Measurements from ENCODE around the gene MND1.

Gene MND1

DNA sequence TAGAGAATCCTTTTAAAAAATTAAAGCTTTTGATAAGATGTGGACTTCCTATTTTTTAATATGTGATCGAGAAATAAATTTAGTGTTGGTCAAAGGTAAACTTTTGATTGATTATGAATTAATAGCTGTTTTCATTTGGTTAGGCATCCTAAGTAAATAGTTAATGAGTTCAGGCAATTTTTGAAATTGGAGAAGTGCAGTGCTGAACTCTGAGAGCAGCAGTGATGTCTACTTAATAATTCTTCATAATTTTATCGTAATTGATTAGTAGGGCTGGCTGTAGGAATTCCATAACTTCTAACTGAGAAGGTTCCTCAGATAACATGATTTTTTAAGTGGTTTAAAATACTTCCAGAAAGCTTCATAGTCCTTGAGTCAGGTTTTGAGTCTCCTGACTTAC, 1.5 kb downstream of the MND1 start:
- TF ChIP-seq TAF1 (IDR thresholded peaks at IDR 0.05; ENCODE audit: borderline replicate concordance, insufficient read depth, low read length), result no peak
- TF ChIP-seq FOXP2 (optimal IDR thresholded peaks at IDR 0.05; ENCODE audit: borderline replicate concordance, extremely low read depth, extremely low read length, insufficient read depth), result no peak
- TF ChIP-seq POLR2AphosphoS5 (IDR thresholded peaks at IDR 0.05; ENCODE audit: low read depth, low read length), result no peak
- TF ChIP-seq SIN3A (IDR thresholded peaks at IDR 0.05; ENCODE audit: borderline replicate concordance, insufficient read depth, low read length), result no peak
- no peak for TF ChIP-seq REST (IDR thresholded peaks at IDR 0.05; ENCODE audit: insufficient read depth in 1 of 2, low read depth in 2 of 2, low read length in 2 of 2)

- TF ChIP-seq SIN3A (IDR thresholded peaks at IDR 0.05; ENCODE audit: borderline replicate concordance, insufficient read depth, low read length) (no peak), REST (IDR thresholded peaks at IDR 0.05; ENCODE audit: insufficient read depth in 1 of 2, low read depth in 2 of 2, low read length in 2 of 2) (no peak), TAF1 (IDR thresholded peaks at IDR 0.05; ENCODE audit: borderline replicate concordance, insufficient read depth, low read length) (no peak), POLR2AphosphoS5 (IDR thresholded peaks at IDR 0.05; ENCODE audit: low read depth, low read length) (no peak), FOXP2 (optimal IDR thresholded peaks at IDR 0.05; ENCODE audit: borderline replicate concordance, extremely low read depth, extremely low read length, insufficient read depth) (no peak)
These were observed 2.1 kb downstream of the MND1 start for GRCh38 chr4:153346563-153346962.

DNA sequence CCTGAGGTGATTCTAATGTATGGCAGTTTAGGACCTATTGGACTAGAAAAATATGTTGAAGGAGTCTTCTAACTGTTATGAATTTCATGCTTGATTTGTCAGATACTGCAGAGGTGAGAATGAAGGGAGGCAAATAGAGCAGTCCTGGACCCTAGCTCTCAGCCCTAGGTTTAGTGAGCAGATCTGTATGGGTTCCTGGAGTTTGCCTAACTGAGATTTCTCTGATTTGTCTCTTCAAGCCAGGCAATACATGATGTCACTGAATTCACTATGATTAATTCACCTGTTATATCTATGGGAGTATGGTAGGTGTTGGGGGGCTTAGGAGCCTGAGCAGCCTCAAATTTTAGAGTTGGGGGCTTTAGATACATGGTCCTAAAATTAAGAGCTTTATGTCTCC, 2.6 kb downstream of the MND1 start:
- TF ChIP-seq REST (IDR thresholded peaks at IDR 0.05; ENCODE audit: insufficient read depth in 1 of 2, low read depth in 2 of 2, low read length in 2 of 2), result no peak
- TF ChIP-seq SIN3A (IDR thresholded peaks at IDR 0.05; ENCODE audit: borderline replicate concordance, insufficient read depth, low read length), result no peak
- no peak for TF ChIP-seq POLR2AphosphoS5 (IDR thresholded peaks at IDR 0.05; ENCODE audit: low read depth, low read length)
- no peak for TF ChIP-seq FOXP2 (optimal IDR thresholded peaks at IDR 0.05; ENCODE audit: borderline replicate concordance, extremely low read depth, extremely low read length, insufficient read depth)
- no peak for TF ChIP-seq TAF1 (IDR thresholded peaks at IDR 0.05; ENCODE audit: borderline replicate concordance, insufficient read depth, low read length)

DNA sequence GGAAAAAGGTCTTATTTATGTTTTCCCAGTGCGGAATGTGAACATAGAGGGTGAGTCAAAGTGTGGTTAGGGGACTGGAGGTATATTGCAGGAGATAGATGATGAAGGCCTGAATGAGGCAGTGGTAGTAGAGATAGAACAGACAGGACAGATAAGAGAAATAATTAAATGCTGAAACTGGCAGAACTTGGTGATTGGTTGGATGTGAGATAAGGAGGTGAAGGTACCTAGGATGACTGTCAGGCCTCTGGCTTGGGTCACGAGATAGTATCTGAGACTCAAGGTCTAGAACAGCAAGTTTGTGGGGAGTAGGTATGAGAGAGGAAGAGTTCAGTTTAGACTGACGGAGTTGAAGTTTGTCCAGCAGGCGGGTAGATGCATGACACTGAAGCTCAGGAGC, 3.5 kb downstream of the MND1 start:
- TF ChIP-seq TAF1 (IDR thresholded peaks at IDR 0.05; ENCODE audit: borderline replicate concordance, insufficient read depth, low read length) (no peak), REST (IDR thresholded peaks at IDR 0.05; ENCODE audit: insufficient read depth in 1 of 2, low read depth in 2 of 2, low read length in 2 of 2) (no peak), SIN3A (IDR thresholded peaks at IDR 0.05; ENCODE audit: borderline replicate concordance, insufficient read depth, low read length) (no peak), POLR2AphosphoS5 (IDR thresholded peaks at IDR 0.05; ENCODE audit: low read depth, low read length) (no peak), FOXP2 (optimal IDR thresholded peaks at IDR 0.05; ENCODE audit: borderline replicate concordance, extremely low read depth, extremely low read length, insufficient read depth) (no peak)
